ENCODE measurements around the gene NCR2. TPM values are rescaled to one million over a fixed set of nuclear protein-coding genes. Genes with fewer than 3 reads are reported as not detected.

The NCR2 gene
- total and polyA plus RNA-seq, 2 of the 13 experiments (the other 11 are each of a cell fraction or from before 2014, with no cell fraction given): not detected

- CTCF ChIA-PET (ENCODE audit: low intra/inter-chr PET ratio, low total read pairs): no interaction called here
Observed at GRCh38 chr6:41344876-41345275, 9.5 kb downstream of the NCR2 start.

More at GRCh38 chr6:41344876-41345275, 9.5 kb downstream of the NCR2 start:
- BruUV-seq (replicated peaks): no TSS peak
- Histone ChIP-seq H4K20me1 (ENCODE audit: insufficient read depth, low read length) (no peaks in the 10 kb centered on the region; the same call in 1 of the 2 replicates), H3K27ac (ENCODE audit: extremely low read length, insufficient read depth, low read length) (no peak overlapping the region), H3K4me3 (replicated peaks in 1 of 3; ENCODE audit: insufficient read depth in 1 of 3, low read depth in 2 of 3, low read length in 3 of 3) (no peak overlapping the region), H3K4me1 (ENCODE audit: insufficient read depth, low read length) (no peaks in the 10 kb centered on the region), H3K9ac (ENCODE audit: insufficient read depth, low read depth, low read length) (no peak overlapping the region), H3K27me3 (ENCODE audit: control insufficient read depth in 1 of 2, insufficient read depth in 2 of 2, low read length in 2 of 2) (peaks cover 20 to 73% of the 10 kb centered on the region in 2 experiments), H3K79me2 (ENCODE audit: insufficient read depth, low read length) (no peaks in the 10 kb centered on the region), H3K9me3 (ENCODE audit: low read length) (0 out of 2 replicates have a peak, but pooled peaks cover 4% of the 10 kb centered on the region), H2AFZ (ENCODE audit: low read length) (no peak overlapping the region), H3K36me3 (replicated peaks in 1 of 2; ENCODE audit: control insufficient read depth in 1 of 2, insufficient read depth in 2 of 2, low read length in 2 of 2) (no peaks in the 10 kb centered on the region), H3K4me2 (ENCODE audit: low read depth, low read length) (no peak overlapping the region)
- DNase-seq (ENCODE audit: low spot score): no peak
- TF ChIP-seq STAT5B (CRISPR knock-in tag; IDR thresholded peaks at IDR 0.05): no peak
- TF ChIP-seq ZNF557 (CRISPR knock-in tag; IDR thresholded peaks at IDR 0.05): no peak
- no peak for TF ChIP-seq POLR2G (IDR thresholded peaks at IDR 0.05; ENCODE audit: low read depth, low read length)
- TF ChIP-seq NFE2L2 (IDR thresholded peaks at IDR 0.05; ENCODE audit: low read length): no peak
- TF ChIP-seq KLF16 (CRISPR knock-in tag; IDR thresholded peaks at IDR 0.05): no peak
- TF ChIP-seq ZNF343 (CRISPR knock-in tag; IDR thresholded peaks at IDR 0.05): no peak
- no peak for TF ChIP-seq ZNF280D (CRISPR knock-in tag; IDR thresholded peaks at IDR 0.05)
- TF ChIP-seq ZNF660 (CRISPR knock-in tag; IDR thresholded peaks at IDR 0.05; ENCODE audit: borderline replicate concordance, low read depth): no peak
- no peak for TF ChIP-seq ETV6 (CRISPR knock-in tag; conservative IDR thresholded peaks at IDR 0.05)
- no peak for TF ChIP-seq MLXIP (CRISPR knock-in tag; IDR thresholded peaks at IDR 0.05; ENCODE audit: borderline replicate concordance)
- no peak for TF ChIP-seq XRCC5 (optimal IDR thresholded peaks at IDR 0.05; ENCODE audit: low read length)
- no peak for TF ChIP-seq PCBP2 (optimal IDR thresholded peaks at IDR 0.05; ENCODE audit: low read depth, low read length, poor library complexity, severe bottlenecking)
- no peak for TF ChIP-seq ZNF773 (CRISPR knock-in tag; IDR thresholded peaks at IDR 0.05; ENCODE audit: borderline replicate concordance)
- no peak for TF ChIP-seq NCOA5 (CRISPR knock-in tag; IDR thresholded peaks at IDR 0.05)
- intact Hi-C loops (cut with micrococcal nuclease; ENCODE audit: unreplicated experiment): no loop called here
- in situ Hi-C loops (cut with HindIII; ENCODE audit: extremely low pct_ligation_motif_present, low pct_unique_long_range_greater_than_20kb): no loop called here
- WGBS (ENCODE audit: low lambda C conversion rate): 13% methylated on average over 3 of the region's 3 CpGs
- no peak for ATAC-seq
- no peak for FAIRE-seq
- POLR2A ChIA-PET: no interaction called here

All from HepG2 (cell line).